Measurements from ENCODE around the gene UBP1.

GRCh38 chr3:33488246-33488645 lies 48.0 kb upstream of the UBP1 start:
- TF ChIP-seq CTCF (IDR thresholded peaks at IDR 0.05; ENCODE audit: low read depth, low read length) (no peak), EZH2phosphoT487 (IDR thresholded peaks at IDR 0.05; ENCODE audit: low read depth) (no peak)
